Lower leg skin (tissue), 3 donors: ENCODE results near the gene DNAH14.

Source experiments
- CTCF ChIP-seq, 3 donors: fragments of 450-650 bp; IDR thresholded peaks; one replicate each; pipeline ENCODE4 v1.5.1; 2016; ENCODE audit warnings: antibody characterized with exemption in 3 of 3, mild to moderate bottlenecking in 3 of 3, moderate library complexity in 2 of 3
- POLR2A ChIP-seq, 2 donors: fragments of 450-650 bp; IDR thresholded peaks; one replicate each; pipeline ENCODE4 v1.6.1; 2016 to 2017; ENCODE audit warnings: antibody characterized with exemption in 2 of 2, mild to moderate bottlenecking in 1 of 2, moderate library complexity in 1 of 2

GRCh38 chr1:224928906-224929305 lies 569 bp upstream of the DNAH14 start:
- no peak for TF ChIP-seq CTCF (IDR thresholded peaks at IDR 0.05)
- TF ChIP-seq POLR2A (IDR thresholded peaks at IDR 0.05) = no peak
